Mammary epithelial cell (primary cell): ENCODE measurements around the gene PANK3.

Experiments
- EZH2 ChIP-seq: IDR thresholded peaks from 2 replicates; pipeline ENCODE4 v1.6.1; 2012; ENCODE audit warnings: low read length, inconsistent platforms, borderline replicate concordance
- TF ChIP-seq, protein P1 (sequence below), 2 donors: IDR thresholded peaks in 1 of 2; conservative IDR thresholded peaks in 1 of 2; 2 replicates each; pipeline ENCODE4 v1.5.1; 2011 to 2012; ENCODE audit warnings: inconsistent platforms in 2 of 2, low read length in 2 of 2, mild to moderate bottlenecking in 2 of 2, control low read depth in 1 of 2, low read depth in 1 of 2; ENCODE audit not compliant: insufficient read depth in 1 of 2; ENCODE audit errors: extremely low read depth in 1 of 2

DNA sequence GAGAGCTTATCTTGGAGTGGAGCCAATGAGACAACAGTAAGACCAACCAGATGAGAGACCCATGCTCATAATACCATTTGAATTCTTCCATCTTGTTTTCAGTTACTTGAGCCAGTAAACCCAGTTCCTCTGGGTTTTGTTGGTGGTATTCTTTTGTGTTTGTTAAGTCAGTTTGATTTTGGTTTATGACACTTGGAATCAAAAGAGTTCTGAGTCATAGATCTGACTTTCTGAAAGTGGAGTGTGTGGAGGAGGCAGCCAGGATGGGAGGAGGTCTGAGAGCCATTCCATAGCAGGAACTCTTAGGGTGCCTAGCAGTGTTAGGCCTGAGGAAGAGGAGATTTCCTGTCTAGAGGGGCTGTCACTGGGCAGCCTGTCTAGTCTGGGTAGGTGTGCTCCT, 24.6 kb upstream of the PANK3 start:
- TF ChIP-seq, protein P1, sequence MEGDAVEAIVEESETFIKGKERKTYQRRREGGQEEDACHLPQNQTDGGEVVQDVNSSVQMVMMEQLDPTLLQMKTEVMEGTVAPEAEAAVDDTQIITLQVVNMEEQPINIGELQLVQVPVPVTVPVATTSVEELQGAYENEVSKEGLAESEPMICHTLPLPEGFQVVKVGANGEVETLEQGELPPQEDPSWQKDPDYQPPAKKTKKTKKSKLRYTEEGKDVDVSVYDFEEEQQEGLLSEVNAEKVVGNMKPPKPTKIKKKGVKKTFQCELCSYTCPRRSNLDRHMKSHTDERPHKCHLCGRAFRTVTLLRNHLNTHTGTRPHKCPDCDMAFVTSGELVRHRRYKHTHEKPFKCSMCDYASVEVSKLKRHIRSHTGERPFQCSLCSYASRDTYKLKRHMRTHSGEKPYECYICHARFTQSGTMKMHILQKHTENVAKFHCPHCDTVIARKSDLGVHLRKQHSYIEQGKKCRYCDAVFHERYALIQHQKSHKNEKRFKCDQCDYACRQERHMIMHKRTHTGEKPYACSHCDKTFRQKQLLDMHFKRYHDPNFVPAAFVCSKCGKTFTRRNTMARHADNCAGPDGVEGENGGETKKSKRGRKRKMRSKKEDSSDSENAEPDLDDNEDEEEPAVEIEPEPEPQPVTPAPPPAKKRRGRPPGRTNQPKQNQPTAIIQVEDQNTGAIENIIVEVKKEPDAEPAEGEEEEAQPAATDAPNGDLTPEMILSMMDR (conservative IDR thresholded peaks at IDR 0.05 in 1 of 2, IDR thresholded peaks at IDR 0.05 in 1 of 2; ENCODE audit: extremely low read depth in 1 of 2, insufficient read depth in 1 of 2, low read depth in 1 of 2, low read length in 2 of 2): no peak
- no peak for TF ChIP-seq EZH2
